D721Med (cell line): ENCODE results near the gene ST14.

Source experiments
- DNase-seq: peaks from one replicate; pipeline ENCODE4 v3.0.0; 2011; ENCODE audit warnings: low spot score; ENCODE audit not compliant: insufficient read length
- FAIRE-seq: peaks from 2 replicates; lab custom pipeline; 2011; peaks lifted over from hg19 to GRCh38; lab: Jason Lieb, UNC
- CTCF ChIP-seq: IDR thresholded peaks from 2 replicates; pipeline ENCODE4 v1.5.1; 2012; ENCODE audit warnings: mild to moderate bottlenecking, control low read depth; ENCODE audit not compliant: insufficient read depth; ENCODE audit errors: missing control alignments

Gene ST14

GRCh38 chr11:130157101-130157500 is 2.5 kb upstream of the ST14 start:
- FAIRE-seq (no peak), DNase-seq (no peak)
- TF ChIP-seq CTCF = no peak

GRCh38 chr11:130157840-130158239 is 1.7 kb upstream of the ST14 start:
- TF ChIP-seq CTCF = no peak
- no peak for DNase-seq
- FAIRE-seq = no peak

- no peak for TF ChIP-seq CTCF
- FAIRE-seq = no peak
- DNase-seq = no peak
These were observed 443 bp upstream of the ST14 start for GRCh38 chr11:130159139-130159538.

- FAIRE-seq (no peak), DNase-seq (no peak)
- TF ChIP-seq CTCF = no peak
These were observed 1.0 kb downstream of the ST14 start for GRCh38 chr11:130160498-130161155.

GRCh38 chr11:130161441-130162145 is 2.0 kb downstream of the ST14 start:
- no peak for DNase-seq
- TF ChIP-seq CTCF = no peak
- no peak for FAIRE-seq

- no peak for TF ChIP-seq CTCF
- no peak for DNase-seq
- FAIRE-seq = no peak
These were observed 3.2 kb downstream of the ST14 start for GRCh38 chr11:130162733-130163132.
